OCI-LY7 (cell line): ENCODE data around the gene PHRF1. TPM values are rescaled to one million over a fixed set of nuclear protein-coding genes. Genes with fewer than 3 reads are reported as not detected.
A peak's percentile ranks its signal among the peaks of the same experiment; 100 is the strongest.

Experiments
- BruUV-seq: library from RNA; stranded (reverse); fragments of 400-500 nt; replicated peaks from 2 replicates; lab custom pipeline; 2021; lab: Mats Ljungman, UMichigan
- CTCF ChIA-PET: fragments of 300-600 bp; sonication (Branson Sonifier 250); formaldehyde crosslinking; loops from one replicate; lab custom pipeline; 2022; ENCODE audit warnings: antibody characterized with exemption; ENCODE audit not compliant: unreplicated experiment; lab: Charles Lee
- POLR2A ChIA-PET: fragments of 300-600 bp; sonication (Branson Sonifier 250); formaldehyde crosslinking; loops from one replicate; lab custom pipeline; 2022; ENCODE audit warnings: antibody characterized with exemption; lab: Charles Lee
- DNase-seq: peaks from one replicate; pipeline ENCODE4 v3.0.0-alpha.2; 2015; ENCODE audit warnings: low spot score
- H2AFZ ChIP-seq: fragments of 200-600 bp; sonication (generic), shearing (Covaris generic); 2 replicates; pipeline ENCODE4 v1.6.1; 2014; ENCODE audit warnings: mild to moderate bottlenecking, antibody characterized with exemption, low read length, moderate library complexity
- H3K27ac ChIP-seq: fragments of 200-600 bp; sonication (generic); 2 replicates; pipeline ENCODE4 v1.5.1; 2014; ENCODE audit warnings: mixed run types, low read depth, mild to moderate bottlenecking, moderate library complexity, low read length, inconsistent platforms; ENCODE audit not compliant: poor library complexity, severe bottlenecking
- H3K36me3 ChIP-seq: fragments of 200-600 bp; sonication (generic); 2 replicates; pipeline ENCODE4 v1.6.1; 2014; ENCODE audit warnings: mild to moderate bottlenecking, antibody characterized with exemption, low read length, moderate library complexity, mixed read lengths; ENCODE audit not compliant: insufficient read depth
- H3K4me1 ChIP-seq: fragments of 200-600 bp; sonication (generic); 2 replicates; pipeline ENCODE4 v1.5.1; 2014; ENCODE audit warnings: mild to moderate bottlenecking, low read length; ENCODE audit not compliant: insufficient read depth, poor library complexity, severe bottlenecking
- H3K4me2 ChIP-seq: fragments of 200-600 bp; sonication (generic); 2 replicates; pipeline ENCODE4 v1.6.1; 2014; ENCODE audit warnings: mild to moderate bottlenecking, low read length
- H3K4me3 ChIP-seq: fragments of 200-600 bp; sonication (generic); 2 replicates; pipeline ENCODE4 v1.5.1; 2014; ENCODE audit warnings: mild to moderate bottlenecking, low read depth, low read length; ENCODE audit not compliant: poor library complexity, severe bottlenecking
- H3K79me2 ChIP-seq: fragments of 200-600 bp; sonication (generic); 2 replicates; pipeline ENCODE4 v1.6.1; 2016; ENCODE audit warnings: low read depth, mild to moderate bottlenecking, low read length, moderate library complexity, mixed read lengths; ENCODE audit not compliant: insufficient read depth
- H3K9me2 ChIP-seq: fragments of 200-600 bp; sonication (generic); 2 replicates; pipeline ENCODE4 v1.6.1; 2016; ENCODE audit warnings: mild to moderate bottlenecking, low read length, mixed read lengths; ENCODE audit not compliant: insufficient read depth
- H3K9me3 ChIP-seq: fragments of 200-600 bp; sonication (generic); 2 replicates; pipeline ENCODE4 v1.6.1; 2014; ENCODE audit warnings: mild to moderate bottlenecking, mixed run types, low read length, mixed read lengths
- H4K20me1 ChIP-seq: fragments of 200-600 bp; sonication (generic); 2 replicates; pipeline ENCODE4 v1.6.1; 2014; ENCODE audit warnings: mild to moderate bottlenecking, antibody characterized with exemption, low read length, moderate library complexity, mixed read lengths; ENCODE audit not compliant: insufficient read depth
- CTCF ChIP-seq: fragments of 200-600 bp; sonication (generic); conservative IDR thresholded peaks from 2 replicates; pipeline ENCODE4 v1.5.1; 2014; ENCODE audit warnings: mild to moderate bottlenecking, antibody characterized with exemption, low read length, moderate library complexity, mixed read lengths
- EZH2phosphoT487 ChIP-seq: fragments of 200-600 bp; sonication (generic); IDR thresholded peaks from 2 replicates; pipeline ENCODE4 v1.6.1; 2018; ENCODE audit warnings: low read depth, borderline replicate concordance, mild to moderate bottlenecking, mixed run types, antibody characterized with exemption, low read length, moderate library complexity, mixed read lengths
- intact Hi-C: fragments of 100-400 bp; cut with micrococcal nuclease; formaldehyde crosslinking; loops from one replicate; pipeline ENCODE4 v1.10.0; 2022; ENCODE audit not compliant: unreplicated experiment
- total RNA-seq, 2 experiments: library from RNA; depleted of rRNA in 1 of 2; stranded (reverse); fragments of >200 nt in 1 of 2; shearing (Covaris generic) in 1 of 2; gene quantifications; 2 replicates each; pipeline ENCODE4 v1.2.3, GENCODE V29; 2014 to 2022

Gene PHRF1
- total RNA-seq, 2 experiments from 2014 or later = 25.6 to 45.4 TPM

DNA sequence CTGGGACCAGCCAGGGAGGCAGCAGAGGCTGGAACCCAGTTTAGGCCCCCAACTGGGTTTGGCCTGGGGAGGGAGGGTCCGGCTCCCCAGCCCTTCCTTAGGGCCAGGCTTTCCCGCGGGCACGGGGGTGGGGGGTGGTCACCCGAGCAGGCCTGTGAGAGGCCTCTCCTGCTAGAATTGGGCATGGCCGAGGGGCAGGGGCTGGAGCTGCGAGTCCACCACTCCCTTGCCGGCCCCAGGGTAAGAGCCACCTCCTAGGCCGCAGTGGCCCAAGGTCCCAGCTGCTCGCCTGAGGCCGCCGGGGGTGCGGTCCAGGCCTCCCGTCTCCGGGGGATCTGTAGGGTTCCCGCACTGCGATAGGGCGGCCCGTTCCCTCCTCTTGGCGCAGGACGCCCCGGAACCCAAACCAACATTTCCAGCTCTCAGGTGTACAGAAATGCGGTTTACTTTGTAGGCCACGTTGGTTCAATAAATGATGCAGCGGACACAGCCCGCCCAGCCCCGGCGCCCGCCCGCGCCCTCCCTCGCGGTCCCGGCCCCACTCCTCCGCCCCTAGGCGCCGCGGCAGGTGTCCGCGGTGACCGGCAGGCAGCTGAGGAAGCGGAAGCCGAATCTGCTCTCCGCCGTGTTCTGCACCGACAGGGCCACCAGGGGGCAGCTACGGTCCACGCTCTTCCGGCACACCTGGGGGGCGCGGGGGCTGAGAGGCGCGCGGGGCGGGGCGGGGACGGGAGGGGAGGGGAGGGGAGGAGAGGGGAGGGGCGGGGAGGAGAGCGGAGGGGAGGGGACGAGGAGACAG, 21.6 kb upstream of the PHRF1 start:
- Histone ChIP-seq H2AFZ (no peak overlapping the region; the same call in 1 of the 2 replicates), H3K9me3 (no peaks in the 10 kb centered on the region), H3K4me3 (peak overlapping the region; percentile 41), H3K36me3 (no peaks in the 10 kb centered on the region), H4K20me1 (no peaks in the 10 kb centered on the region), H3K4me2 (peak overlapping the region; percentile 93), H3K79me2 (no peaks in the 10 kb centered on the region), H3K4me1 (peaks cover 29% of the 10 kb centered on the region), H3K27ac (no peak overlapping the region), H3K9me2 (no peaks in the 10 kb centered on the region)
- TF ChIP-seq EZH2phosphoT487 = no peak
- peak; percentile 61 for TF ChIP-seq CTCF
- peak; percentile 91 for DNase-seq
- intact Hi-C loops = loop anchor here (5.0 kb wide), 1 partner anchor 168 kb away; no protein-coding TSS in a partner anchor
- ChIA-PET CTCF (interaction anchor here (0.6 kb wide), 2 partner anchors 170 to 209 kb away, joined by 3 to 9 read pairs; no protein-coding TSS in a partner anchor), POLR2A (interaction anchor here (1.0 to 1.1 kb wide), 2 partner anchors 21 to 140 kb away, joined by 3 to 4 read pairs; partner anchors contain the start of gene SIGIRR)
- BruUV-seq = no TSS peak

DNA sequence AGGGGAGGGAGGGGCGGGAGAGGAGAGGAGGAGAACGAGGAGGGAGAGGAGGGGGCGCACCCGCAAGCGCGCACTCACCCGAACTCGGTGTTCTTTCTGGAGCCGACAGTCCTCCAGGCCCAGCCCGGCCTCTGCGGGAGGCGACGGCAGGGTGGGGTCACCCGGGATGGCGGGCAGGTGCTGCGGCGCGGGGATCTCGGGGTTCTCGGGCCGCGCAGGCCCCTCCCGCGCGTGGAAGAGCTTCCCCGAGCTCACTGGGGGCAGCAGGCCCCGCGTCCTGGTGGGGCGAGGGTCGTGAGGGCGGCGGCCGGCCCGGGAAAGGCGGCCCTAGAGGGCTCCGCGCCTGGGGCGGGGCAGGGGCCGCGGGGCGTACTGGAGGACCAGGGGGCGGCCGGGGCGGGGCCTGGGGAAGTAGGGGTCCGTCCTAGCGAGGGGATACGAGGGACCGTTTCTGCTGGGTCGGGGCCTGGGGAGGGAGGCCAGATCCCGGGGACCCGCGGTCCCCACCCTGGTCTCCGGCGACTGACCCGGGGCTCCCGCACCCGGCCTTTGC, 21.0 kb upstream of the PHRF1 start:
- intact Hi-C loops = loop anchor here (5.0 kb wide), 1 partner anchor 167 kb away; no protein-coding TSS in a partner anchor
- no TSS peak for BruUV-seq
- ChIA-PET POLR2A (interaction anchor here (1.0 to 1.1 kb wide), 2 partner anchors 20 to 141 kb away, joined by 3 to 4 read pairs; partner anchors contain the start of gene SIGIRR), CTCF (interaction anchor here (0.6 kb wide), 1 partner anchor 209 kb away, joined by 3 read pairs; no protein-coding TSS in a partner anchor)
- Histone ChIP-seq H3K4me3 (peak overlapping the region; percentile 66), H3K36me3 (no peaks in the 10 kb centered on the region), H2AFZ (no peak overlapping the region), H3K79me2 (no peaks in the 10 kb centered on the region), H3K27ac (no peak overlapping the region), H3K9me3 (no peaks in the 10 kb centered on the region), H3K4me2 (peak overlapping the region; percentile 93), H3K9me2 (no peaks in the 10 kb centered on the region), H4K20me1 (no peaks in the 10 kb centered on the region), H3K4me1 (peaks cover 34% of the 10 kb centered on the region)
- no peak for DNase-seq
- TF ChIP-seq EZH2phosphoT487 (no peak), CTCF (no peak)
